Measurements from ENCODE around the gene NBEAL2.
"Not testable (repeated sequence)": the region's sequence is repeated elsewhere in the genome, so short reads cannot be mapped to it uniquely, and the experiment has no call there.

Gene NBEAL2

DNA sequence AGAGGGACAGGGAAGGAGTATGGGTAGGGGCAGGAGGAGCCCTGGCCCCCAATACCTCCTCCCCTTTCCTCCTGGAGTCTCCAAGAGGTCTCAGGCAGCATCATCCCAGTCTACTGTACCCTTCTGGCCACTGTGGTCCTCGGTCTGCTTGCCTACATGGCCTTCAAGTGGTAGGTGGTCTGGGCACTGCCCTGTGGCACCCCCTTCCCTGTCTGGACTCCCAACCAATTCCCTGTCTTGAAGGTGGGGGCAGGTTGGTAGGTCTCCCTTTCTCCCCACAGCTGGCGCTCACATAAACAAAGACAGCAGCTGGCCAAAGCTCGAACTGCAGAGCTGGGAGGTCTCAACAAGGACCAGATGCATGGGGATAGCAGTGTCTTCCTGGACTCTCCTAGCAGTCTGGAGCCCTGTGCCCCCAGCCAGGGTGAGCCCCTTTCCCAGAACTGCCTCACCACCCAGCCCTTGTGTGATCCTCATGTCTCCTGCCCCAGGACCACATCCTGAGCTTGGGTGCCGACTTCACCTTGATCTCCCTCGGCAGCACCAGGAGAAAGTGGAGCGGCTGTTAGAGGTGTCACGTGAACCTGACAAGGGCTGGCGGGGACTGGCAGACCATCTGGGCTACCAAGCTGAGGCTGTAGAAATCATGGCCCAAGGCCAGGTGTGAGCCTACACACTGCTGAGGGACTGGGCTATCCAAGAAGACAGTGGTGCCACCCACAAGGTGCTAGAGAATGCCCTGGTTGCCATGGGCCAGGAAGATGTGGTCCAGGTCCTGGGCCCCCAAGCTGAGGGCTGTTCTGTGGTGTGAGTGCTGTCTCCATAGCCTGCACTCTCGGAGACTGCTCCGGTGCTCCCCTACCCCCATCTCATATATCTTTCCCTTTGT is 33.1 kb downstream of the NBEAL2 start:
- DNase-seq: no peak

DNA sequence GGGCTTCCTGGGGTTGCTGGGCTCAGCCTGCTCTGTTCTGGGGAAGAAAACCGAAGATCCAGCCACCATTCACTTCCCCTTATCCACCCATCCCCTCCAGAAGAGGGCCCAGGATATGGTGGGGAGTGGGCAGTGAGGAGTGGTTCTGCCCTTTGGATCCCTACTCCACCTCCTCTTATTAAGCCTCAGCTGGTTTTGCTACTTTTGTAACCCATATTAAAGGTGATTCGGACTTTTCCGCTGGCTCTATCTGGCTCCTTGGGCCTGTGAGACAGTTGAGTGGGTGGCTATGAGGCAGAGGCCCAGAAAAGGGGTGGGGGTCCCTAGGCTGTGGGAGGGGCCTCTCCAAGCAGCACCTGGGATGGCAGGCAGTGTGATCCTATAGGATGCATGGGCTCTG is 33.8 kb downstream of the NBEAL2 start:
- no peak for DNase-seq

DNA sequence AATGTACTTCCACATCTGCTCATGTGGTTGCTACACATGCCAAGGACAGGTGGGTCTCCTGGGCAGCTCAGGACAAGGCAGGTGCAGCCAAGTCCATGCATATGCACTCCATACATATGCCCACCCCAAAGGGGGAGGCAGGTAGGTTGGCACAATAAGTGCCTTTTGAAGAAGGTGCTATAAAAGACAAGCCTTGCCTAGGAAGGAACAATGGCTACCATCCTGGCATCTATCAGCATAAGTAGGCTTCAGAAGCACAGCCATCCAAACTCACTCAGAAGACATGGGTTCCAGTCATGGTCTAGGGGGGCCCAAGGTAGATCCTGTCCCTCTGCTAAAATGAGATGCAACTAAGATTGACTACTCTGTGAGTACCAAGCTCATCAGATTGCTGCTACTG is 34.6 kb downstream of the NBEAL2 start:
- no peak for DNase-seq

DNA sequence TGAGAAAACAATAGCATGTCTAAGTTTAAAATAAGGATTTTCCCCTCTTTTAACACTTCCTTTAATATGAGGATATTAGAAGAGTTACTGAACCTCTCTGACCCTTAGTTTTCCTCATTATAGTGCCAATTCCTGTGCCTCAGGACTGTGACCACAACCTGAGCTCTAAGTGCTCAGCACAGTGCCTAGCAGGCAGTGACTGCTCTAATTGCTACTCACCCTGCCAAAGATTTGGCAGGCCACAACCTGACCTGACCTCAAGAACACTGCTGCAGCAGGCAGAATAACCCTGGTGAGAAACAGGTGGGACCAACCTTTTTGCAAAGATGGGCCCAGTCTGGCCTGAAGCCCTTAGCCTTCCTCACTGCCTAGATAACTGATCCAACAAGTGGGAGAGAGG is 35.7 kb downstream of the NBEAL2 start:
- DNase-seq: no peak

DNA sequence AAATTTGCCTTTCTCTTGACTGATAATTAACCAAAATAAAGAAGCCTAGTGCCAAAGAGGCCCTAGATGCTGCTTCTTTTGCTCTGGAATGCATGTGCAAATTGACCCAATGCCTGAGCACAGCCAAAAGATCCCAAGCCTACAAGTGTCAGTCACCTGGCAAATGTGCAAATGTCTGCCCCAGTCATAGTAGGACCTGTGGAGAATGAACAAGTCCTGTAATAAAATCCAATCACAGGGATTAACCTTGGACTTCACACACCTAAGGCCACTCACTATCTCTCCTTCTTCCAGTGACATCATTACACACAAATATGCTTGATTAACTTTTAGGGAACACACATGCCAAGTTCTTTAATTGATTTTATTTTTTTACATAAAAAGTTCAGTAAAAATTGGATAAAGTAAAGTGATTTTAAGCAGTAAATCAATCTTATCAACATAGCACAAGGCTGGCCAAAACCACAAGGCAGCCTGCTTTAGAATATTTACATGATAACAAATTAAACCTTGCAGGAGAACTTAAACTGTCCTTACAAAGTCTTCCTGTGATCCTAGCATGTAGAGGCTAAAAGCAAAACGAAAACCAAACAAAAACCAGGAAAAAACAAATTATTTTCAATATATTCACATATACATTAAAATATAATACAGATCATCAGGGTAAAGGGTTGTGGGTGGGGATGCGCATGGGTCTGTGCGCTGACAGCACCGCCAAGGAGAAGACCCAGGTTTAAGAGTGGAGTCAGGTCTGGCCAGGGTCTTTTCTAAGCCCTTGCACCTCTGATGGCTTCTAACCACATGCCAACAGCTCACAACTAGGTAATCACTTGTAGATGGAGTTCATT is 36.8 kb downstream of the NBEAL2 start:
- DNase-seq: no peak

DNA sequence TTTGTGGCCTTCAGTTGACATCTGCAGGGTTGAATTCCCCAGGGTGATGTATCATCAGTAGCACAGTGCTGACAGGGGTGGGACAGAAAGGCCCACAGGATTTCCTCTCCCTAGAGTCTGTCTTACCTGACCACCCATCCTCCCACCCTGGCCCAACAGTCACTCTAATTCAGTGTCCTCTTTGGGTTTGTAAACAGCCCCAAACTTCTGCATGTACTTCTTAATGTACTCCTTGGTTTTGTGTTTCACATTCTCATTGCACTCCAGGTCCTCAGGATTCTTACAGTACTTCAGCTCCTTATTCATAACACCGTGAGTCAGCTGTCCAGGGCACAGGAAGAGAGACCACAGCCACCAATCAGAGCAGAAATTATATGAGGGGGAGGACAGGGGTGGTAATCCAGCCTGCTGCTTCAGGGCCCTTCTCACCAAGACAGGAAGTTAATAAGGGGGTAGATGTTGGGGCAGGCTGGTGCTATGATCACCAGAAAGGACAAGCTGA is 37.5 kb downstream of the NBEAL2 start:
- peak; percentile 57 for DNase-seq

DNA sequence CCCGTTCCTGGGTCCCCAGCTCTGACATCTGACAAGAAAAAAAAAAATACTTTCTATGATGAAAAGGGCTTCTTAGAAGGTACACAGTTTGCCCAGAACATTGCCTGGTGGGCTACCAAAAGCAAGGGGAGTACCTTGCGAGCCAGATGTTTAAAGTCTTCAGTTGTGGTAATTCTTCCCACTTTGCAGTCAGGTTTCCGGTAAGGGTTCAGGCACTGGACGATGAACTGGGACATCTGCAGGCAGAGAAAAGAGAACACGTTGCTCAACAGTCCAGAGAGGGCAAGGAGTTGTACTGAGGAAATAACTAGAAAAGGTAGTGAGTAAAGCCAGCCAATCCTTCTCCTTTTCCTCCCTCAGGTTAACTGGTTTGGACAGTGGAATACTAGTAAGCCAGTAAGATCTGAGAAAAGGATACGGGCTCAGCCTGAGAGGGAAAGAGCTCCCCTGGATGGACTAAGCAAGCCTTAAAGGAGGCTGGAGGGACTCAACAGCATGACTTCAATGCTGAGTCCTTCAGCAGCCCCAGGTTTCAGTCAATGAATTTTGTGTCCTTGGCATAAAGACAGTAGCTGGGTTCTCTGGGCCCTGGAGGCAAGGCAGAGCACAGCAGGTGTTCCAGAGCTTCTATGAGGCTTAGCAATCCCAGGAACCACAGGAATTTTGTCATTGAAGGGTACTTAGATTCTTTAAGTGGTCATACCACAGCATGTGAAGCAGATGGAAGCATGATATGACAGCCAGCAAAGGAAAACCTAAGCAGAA is 38.2 kb downstream of the NBEAL2 start:
- DNase-seq: no peak

DNA sequence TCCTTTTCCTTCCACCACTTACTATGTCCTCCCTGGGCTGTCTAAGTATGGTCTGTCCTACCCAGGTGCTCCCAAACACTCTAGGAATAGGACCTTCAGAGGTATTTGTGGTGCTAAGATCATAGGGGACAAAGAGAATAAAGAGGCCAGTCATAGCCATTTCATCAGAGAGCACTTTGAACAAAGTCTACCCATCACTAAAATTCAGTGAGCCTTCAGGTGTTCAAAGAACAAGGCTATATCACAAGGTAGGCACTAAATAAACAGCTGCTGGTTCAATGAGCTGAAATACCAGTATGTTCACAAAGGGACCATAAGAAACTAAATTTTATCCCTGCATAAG is 38.8 kb downstream of the NBEAL2 start:
- no peak for DNase-seq

DNA sequence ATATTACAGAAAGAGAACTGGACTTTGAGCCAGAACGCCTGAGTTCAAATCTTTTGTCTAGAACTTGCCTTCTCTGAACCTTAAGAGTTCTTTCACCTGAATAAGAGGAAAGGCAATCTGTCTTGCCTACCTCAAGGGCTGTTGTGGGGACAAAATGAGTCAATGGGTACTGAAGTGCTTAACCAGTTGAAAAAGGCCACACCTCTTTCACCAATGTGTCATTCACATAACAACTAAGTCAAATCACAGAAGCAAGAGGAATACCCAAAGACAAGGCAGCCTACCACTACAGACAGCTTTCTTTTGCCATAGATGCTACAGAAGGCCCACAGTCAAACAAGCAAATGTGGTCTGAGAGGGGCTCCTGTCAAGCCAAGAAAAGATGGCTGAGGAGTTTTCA is 39.7 kb downstream of the NBEAL2 start:
- no peak for DNase-seq

DNA sequence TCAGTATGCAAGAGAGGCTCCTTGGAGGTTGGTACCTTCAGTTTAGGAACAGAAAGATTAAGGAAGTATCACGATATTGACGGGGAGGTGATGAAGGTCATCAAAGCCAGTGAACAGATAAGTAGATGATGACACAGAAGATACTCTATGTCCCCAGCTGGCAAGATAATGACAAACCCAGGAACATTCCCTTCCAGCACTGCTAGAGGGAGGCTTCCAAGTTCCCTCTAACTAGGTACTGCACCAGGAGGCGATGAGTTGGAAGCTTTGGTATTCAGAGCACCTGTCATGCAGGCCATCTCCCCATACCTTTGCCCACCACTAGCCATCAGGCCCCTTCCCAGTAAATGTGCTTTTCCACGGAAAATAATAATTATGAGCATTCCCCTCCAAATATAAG is 40.8 kb downstream of the NBEAL2 start:
- DNase-seq: no peak

DNA sequence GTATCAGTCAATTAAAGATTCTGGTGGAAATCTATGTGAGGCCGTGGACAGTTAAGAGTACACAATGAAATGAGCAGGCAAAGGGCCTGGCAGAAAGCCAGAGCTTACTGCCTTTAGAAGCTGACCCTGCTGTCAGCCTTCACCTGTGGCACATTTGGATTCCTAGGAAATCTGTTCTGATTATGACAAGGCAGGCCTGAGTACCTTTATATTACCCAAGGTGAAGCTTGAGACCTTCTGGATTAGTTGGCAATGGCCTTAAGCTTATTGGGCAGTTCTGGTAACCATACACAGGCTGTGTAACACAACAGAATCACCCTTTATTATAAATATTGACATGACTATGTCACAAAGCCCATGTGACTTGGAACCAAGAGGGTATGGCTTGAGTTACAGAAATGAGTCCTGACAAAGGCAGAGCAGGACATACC is 43.2 kb downstream of the NBEAL2 start:
- DNase-seq: no peak

DNA sequence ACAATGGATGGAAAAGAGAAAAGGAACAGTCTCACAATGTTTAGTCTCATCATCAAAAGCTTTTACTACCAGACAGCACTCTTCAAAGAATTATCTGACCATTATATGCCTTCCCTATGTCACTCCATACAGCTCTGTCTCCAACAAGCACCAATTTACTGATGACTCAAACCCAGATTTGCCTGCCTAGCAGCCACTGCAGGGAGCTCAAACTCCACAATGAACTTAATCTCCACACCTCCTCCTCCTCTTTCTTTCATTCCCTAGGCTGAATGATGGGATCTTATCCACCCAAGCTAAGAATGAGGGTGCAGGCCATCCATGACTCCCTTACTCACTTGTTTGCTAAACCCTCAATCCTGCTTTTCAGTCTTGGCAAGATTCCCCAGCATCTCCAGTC is 45.5 kb downstream of the NBEAL2 start:
- no peak for DNase-seq

DNA sequence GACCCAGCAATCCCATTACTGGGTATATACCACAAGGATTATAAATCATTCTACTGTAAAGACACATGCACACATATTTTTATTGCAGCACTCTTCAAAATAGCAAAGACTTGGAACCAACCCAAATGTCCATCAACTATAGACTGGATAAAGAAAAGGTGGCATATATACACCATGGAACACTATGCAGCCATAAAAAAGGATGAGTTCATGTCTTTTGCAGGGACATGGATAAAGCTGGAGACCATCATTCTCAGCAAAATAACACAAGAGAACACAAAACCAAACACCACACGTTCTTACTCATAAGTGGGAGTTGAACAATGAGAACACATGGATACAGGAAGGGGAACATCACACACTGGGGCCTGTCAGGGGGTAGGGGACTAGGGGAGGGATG is 47.0 kb downstream of the NBEAL2 start:
- not testable (repeated sequence) for DNase-seq

DNA sequence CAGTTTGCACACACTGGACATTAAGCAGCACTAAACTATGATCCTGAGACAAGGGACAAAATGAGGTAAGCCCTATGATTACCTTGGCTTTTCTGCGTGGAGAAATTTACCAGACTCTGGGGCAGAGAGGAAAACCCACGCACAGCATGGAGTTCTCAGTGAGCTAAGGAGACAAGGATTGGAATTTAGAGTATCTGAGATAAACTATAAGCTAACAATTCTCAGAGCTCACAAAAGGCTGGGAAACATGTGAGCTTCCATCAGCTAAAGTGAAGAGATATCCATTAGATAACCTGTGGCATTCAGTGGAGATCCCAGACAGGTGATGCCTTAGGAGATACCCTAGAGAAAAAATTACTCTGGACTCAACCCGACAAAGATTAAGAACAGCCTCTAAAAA is 48.7 kb downstream of the NBEAL2 start:
- no peak for DNase-seq

DNA sequence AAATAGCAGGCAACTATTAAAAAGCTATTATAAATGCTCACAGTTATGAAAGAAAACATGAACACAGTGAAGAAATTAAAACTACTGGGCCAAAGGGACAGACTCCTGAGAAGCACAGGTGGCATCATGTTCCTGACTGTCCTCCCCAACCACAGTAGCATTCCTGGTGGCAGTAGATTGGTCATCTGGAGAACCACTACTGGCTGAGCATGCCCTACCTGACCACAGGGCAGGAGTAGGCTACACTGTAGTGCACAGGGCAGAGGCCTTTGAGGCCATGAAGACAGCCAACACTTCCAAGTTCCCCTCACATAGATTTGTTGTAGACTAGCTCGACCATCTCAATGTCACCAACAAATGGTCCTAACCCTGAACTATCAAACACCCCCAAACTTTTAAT is 49.2 kb downstream of the NBEAL2 start:
- no peak for DNase-seq

DNA sequence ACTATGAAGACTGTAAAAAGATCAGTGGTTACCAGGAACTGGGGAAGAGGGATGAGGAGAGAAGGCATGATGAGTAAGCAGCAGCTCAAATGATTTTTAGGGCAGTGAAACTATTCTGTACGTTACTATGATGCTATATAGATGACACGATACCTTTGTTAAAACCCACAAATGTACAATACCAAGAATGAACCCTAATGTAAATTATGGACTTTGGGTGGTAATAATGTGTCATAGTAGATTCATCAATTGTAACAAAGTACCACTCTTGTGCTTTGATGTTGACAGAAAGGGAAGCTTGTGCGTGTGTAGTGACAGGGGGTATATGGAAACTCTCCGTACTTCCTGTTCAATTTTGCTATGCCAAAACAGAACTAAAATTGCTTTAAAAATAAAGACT is 51.6 kb downstream of the NBEAL2 start:
- DNase-seq: not testable (repeated sequence)

DNA sequence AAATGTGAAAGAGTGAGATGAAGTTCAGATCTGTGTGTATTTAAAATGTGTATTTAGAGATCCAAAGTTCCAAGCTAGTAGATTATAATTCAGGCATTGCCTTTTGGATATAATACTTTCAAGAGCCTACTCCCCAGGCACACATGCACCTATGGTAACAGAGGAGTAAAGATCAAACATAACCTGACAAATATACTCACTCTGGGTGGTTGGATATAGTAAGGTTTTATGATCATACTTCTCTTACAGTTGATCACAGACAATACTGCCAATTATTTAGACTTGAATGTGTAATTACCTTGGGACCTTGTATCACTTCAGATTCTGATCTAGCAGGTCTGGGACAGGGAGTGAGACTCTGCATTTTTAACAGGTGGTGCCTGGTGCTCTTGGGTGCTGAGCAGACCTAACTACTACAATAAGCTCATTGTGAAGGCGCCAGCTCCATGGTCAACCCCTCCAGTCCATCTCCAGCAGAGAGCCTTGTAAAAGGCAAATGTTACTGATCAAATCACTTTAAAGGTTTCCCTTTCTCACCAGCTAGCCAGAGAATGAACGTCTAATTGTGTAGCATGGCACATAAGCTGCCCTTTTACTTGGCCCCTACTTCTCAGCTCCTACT is 55.5 kb downstream of the NBEAL2 start:
- DNase-seq: no peak

DNA sequence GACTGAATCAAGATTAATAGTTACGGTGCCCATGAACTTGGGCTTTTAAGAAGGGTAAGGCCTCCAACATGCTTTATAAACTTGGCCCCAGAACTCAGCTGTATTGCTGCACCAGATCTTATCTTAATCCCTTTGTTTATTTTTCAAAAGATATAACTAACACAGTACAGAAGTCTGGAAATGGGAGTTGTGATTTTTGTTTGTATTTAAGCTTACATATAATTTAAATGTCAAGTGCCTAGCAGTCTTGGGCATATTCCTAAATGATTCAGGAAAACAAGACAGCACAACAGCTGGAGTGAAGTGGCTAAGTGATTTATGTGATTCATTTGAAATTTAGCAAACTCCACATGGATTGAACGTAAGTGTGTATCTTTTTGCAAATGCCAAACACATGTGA is 56.2 kb downstream of the NBEAL2 start:
- no peak for DNase-seq

DNA sequence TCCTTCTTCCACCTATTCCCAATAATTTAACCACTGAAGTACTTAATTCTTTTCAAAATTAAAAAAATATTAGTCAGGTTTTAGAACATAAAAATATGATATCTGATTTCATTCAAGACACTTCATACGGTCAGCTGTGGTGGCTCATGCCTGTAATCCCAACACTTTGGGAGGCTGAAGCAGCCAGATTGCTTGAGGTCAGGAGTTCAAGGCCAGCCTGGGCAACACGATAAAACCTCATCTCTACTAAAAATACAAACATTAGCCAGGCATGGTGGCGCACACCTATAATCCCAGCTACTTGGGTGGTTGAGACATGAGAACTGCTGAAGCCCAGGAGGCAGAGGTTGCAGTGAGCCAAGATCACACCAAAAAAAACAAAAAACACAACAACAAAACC is 56.7 kb downstream of the NBEAL2 start:
- no peak for DNase-seq

DNA sequence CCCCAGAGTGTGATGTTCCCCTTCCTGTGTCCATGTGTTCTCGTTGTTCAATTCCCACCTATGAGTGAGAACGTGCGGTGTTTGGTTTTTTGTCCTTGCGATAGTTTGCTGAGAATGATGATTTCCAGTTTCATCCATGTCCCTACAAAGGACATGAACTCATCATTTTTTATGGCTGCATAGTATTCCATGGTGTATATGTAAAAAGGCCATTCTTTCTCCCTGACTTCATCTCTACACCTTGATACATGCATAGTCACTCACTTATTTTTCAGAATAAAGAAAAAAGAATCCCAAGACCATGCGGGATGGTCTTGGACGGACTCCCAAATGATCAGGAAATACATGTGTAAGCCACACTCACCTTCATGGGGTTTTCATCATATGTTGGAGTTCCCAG is 57.8 kb downstream of the NBEAL2 start:
- DNase-seq: not testable (repeated sequence)

DNA sequence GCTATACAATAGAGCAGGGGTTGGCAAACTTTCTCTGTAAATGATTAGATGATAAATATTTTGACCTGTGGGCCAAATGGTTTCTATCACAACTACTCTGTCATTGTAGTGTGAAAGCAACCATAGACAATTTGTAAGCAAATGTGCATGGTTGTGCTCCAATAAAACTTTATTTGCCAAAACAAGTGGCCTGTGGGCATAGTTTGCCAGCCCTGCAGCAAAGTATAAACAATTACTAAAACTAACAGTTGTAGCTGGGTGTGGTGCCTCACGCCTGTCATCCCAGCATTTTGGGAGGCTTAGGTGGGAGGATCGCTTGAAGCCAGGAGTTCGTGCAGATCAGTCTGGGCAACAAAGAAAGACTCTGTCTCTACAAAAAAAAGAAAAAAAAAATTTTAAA is 61.6 kb downstream of the NBEAL2 start:
- DNase-seq: no peak

DNA sequence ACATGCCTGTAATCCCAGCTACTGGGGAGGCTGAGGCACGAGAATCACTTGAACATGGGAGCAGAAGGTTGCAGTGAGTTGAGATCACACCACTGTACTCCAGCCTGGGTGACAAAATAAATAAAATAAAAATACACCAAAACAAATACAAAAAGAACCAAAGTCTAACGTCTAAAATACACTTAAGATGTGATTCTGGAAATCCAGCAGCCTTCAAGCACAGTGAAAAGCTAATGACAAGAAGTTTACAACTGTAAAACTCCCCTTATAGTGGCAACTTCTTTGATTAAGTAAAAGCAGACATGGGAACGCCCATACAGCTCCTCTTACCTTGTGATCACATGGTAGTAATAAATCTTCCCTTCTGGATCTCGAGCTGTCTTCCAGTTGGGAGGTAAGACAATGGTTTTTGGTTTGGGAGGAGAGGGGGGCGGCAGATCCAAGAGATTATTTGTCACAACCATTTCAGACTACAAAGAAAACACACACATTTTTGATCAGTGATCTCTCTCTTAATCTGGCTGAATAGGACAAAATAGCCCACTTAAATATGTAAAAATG is 62.8 kb downstream of the NBEAL2 start:
- no peak for DNase-seq
